MM.1S (cell line): ENCODE measurements around the gene USP47.

ENCODE experiments used
- CTCF ChIP-seq: fragments of 300-600 bp; sonication (generic); IDR thresholded peaks from 2 replicates; pipeline ENCODE4 v1.5.1; 2016; ENCODE audit warnings: antibody characterized with exemption, low read length, mixed read lengths
- EZH2 ChIP-seq: fragments of 300-600 bp; sonication (generic); optimal IDR thresholded peaks from 2 replicates; pipeline ENCODE3; 2017; ENCODE audit warnings: low read depth, mild to moderate bottlenecking, antibody characterized with exemption, low read length, mixed read lengths
- EZH2phosphoT487 ChIP-seq: fragments of 300-600 bp; sonication (generic); IDR thresholded peaks from 2 replicates; pipeline ENCODE4 v1.6.1; 2018; ENCODE audit warnings: antibody characterized with exemption, low read length

GRCh38 chr11:11985954-11986949, 144.5 kb downstream of the USP47 start:
- TF ChIP-seq CTCF: no peak
- TF ChIP-seq EZH2: no peak
- no peak for TF ChIP-seq EZH2phosphoT487
